NCI-H2227 treated with DMSO at 0.1 percent for 48 hours (cell line): Measurements from ENCODE around the gene GPC1.

Source experiments
- DNase-seq: peaks from one replicate; lab custom pipeline; 2025; lab: John Stamatoyannopoulos, UW

Gene GPC1

DNA sequence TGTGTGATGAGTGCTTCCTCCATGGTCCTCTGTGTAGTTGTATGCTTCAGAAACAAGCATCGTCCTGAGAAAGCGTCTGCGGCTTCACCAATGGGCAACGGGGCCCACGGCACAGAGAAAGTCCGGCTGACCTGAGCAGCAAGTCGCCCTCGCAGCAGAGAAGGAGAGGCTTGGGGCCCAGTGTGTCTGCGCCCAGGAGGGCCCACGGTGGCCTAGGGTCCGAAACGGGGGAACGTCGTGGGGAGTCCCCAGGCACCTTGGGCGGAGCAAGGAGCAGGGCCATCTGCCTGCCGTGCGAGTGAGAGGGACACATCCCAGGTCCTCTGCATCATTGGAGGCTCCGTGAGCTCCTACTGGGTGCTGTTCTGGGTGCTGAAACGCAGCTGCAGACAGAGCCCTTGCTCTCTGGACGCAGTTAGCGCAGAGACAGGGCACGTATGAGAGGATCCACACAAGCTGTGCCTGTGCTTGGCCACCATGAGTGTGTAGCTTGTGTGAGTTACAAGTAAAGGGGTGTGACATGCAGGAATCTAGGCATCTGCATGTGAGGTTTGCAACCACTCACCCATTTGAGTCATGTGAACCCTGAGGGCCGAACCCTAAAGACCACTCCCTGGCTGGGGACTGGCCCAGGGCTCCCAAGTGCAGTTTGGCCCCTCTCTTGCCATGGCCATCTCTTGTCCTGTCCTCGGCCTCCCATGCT lies 10.6 kb downstream of the GPC1 start:
- DNase-seq: no peak

DNA sequence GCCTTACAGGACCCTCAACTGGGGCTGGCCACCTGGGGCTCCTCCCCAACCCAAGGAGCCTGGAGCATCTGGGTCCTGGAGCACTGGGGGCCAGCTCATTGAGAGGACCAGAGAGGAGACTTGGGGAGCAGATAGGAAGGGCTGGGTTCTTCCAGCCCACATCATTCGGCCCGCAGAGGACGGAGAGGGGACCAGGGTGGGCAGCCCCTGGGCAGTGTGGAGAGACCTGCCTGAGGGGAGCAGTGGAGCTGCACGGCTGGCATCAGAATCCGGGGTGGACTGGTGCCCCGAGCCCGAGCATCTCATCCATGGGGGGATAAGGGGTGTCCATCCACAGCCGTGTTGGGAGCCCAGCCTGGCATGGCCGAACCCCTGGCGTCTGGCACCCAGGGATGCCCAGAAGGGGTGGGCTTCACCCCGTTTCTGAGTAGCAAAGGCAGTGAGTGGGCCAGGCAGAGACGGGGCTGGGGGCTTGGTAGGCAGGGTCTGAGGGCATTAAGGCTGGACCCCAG lies 11.3 kb downstream of the GPC1 start:
- no peak for DNase-seq

DNA sequence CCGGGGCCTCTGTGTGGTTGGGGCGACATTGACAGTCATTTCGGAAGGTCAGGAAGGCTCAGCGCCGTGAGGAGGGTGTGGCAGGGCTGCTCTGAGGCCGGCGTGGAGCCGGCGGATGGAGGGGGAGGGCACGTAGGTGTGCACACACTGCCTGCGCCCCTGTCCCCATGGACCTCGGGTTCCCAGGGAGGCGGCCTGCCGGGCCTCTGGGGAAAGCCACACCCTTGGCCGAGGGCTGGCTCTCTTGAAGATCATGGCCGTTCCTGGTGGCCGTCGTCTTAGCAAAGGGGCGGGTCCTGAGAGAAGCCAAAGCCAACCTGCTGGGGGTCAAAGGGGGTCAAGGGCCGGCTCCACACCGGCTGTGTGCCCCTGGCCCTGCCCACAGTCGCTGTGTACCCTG lies 11.9 kb downstream of the GPC1 start:
- no peak for DNase-seq

DNA sequence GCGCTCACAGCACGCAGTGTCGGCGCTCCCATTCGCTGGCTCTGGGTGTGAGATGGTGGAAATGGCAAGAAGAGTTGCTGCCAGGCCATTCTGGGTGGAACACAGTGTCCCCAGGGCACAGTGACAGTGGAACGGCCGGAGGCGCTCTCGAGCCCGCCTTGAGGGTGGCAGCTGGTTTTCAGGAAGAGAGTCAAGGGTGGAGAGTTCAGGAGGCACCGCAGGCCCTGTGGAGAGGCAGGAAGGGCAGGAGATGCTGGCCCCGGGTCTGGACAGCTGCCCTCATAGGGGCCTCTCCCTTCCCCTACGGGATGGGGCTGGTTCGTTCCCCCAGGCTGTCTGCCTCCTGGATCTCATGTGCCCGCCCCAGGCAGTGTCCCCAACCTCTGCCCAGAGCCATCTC lies 12.5 kb downstream of the GPC1 start:
- DNase-seq: no peak

DNA sequence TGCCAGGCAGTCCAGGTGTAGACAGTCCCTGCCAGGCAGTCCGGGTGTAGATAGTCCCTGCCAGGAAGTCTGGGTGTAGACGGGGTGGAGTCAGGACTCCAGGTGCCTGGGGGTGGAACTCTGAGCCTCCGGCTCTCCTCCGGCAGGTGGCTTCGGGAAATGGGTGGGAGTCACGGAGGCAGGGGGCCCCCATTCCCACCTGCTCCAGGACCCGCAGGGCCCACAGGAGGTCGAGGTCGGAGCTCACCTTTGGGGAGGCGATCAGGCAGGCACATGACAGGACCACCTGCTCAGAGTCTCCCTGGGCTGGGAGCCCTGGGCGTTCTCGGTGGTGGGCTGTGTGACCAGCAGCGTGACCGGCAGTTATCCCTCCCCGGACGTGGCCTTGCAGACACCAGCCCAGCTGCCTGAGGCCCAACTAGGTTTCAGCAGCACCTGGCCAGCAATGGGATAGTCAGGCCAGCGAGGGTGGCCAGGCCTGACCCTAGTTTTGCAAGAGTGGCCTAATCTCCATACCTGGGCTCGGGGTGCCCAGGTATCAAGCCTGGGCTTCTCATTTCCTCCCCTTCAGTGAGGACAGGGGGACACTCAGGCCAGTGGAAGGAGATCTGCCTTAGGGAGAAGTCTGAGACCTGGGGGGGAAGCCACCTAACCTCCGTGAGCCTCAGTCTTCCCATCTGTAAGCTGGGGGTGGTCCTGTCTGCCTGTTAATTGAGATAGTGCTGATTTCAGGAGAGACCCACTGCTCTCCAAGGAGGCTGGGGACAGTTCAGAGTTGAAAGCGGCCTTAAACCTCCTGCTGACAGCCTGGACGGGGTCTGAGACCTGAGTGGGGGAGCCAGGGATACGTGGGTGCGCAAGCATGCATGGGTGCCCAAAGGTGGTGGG lies 13.2 kb downstream of the GPC1 start:
- DNase-seq: no peak

DNA sequence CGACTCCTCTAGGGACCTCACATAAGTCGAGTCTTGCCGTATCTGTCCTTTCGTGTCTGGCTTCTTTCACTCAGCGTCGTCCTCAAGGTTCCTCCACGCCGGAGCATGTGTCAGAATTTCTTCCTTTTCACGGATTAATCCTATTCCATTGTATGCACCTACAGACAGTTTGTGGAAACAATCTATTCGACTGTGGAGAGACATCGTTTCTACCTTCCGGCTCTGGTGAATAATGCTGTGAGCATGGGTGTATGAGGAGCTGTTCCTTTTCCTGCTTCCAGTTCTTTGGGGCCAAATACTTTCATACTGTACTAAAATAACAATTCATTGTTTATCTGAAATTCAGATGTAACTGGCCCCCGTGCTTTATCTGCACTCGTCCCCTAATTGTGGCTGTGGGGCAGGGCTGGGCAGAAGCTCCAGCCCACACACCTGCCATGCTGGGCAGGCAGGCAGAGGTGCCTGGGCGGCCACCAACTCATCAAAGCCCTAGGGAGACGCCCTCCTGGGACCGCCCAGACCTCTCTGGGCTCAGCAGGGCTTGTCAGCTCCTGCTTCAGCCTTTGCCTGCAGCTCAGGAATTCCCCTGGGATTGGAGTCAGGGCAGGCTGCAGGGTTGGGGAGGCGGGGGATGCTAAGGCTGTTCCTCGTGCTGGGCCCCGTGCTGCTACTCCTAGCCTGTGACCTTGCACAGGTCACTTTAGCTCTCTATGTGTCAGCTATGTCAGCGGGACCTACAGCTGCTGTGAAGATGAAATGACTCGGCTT lies 14.5 kb downstream of the GPC1 start:
- no peak for DNase-seq

DNA sequence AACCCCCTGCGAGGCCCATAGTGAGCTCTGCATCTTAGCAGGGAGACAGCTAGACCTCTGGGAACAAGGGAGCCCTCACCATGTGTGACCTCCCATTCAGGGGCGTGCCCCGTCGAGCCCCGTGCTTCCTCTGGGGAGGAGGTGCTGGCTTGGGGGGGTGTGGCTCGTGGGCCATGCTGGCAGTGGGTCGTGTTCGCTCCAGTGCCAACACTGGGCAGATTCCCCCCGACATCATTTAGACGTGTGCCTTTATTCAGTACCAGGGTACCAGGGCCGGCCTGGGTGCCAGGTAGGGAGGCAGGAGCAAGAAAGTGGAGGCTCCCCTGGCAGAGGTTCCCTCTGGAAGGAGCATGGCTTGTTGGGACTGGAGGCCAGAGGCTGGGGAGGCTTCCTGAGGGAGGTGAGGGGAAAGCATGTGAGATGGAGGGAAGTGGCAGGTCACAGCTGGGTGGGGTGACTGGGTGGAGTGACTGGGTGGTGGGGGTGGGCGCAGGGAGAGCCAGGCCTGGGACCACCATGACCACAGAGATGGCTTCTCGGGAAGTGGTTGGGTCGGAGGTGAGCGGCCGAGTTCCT lies 15.2 kb downstream of the GPC1 start:
- DNase-seq: no peak

DNA sequence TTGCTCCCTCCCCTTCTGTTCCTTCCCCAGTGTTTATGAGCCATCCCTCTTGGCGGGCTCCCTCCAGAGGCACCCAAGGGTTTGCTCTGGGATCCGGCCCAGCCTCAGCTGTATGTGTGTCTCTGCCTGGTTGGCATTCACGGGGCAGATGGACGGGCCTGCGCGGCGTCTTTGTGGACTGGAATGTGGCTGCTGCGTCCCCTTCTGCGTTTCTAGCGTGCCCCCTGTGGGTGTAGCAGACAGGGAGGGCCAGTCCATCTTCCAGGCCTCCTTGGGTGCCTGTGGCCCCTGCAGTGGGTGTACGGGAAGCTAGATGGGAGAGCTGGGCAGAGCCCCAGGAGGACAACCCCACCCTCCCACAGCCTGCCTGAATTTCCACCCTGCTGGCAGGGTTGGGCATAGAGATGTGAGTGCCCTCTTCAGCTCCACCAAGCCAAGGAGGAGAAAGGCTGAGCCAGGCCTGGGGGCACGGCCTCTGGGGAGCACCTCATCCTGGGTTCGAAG lies 15.7 kb downstream of the GPC1 start:
- DNase-seq: no peak

DNA sequence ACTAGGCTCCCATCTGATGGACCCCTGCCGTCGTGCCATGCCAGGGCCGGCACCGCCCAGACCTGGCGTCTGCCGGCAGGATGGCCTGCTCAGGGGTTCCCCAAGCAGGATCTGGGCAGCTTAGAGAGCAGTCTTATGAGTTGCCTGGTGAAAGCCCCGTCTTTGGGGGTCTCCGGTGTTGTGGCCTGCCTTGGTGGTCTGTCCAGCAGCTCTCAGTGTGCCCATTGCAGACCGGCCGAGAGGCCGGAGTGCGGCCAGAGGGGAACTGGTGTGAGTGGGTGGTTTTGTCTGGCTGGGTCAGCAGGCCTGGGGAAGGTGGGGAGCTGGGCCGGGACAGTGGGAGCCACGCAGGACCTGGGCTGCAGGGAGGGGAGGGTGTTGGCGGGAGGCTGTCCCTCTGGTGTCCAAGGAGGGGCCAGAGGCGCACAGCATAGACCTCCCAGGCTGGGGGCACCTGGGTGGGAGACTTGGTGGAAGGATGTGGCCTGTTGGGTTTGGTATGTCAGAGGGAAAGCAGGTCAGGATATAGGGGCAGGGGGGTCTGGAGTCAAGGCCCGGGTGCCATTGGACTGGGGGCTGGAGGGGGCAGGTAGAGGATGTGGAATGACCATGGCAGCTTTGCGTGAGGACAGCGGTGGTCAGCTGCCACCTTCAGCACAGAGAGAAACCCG lies 16.5 kb downstream of the GPC1 start:
- DNase-seq: no peak

DNA sequence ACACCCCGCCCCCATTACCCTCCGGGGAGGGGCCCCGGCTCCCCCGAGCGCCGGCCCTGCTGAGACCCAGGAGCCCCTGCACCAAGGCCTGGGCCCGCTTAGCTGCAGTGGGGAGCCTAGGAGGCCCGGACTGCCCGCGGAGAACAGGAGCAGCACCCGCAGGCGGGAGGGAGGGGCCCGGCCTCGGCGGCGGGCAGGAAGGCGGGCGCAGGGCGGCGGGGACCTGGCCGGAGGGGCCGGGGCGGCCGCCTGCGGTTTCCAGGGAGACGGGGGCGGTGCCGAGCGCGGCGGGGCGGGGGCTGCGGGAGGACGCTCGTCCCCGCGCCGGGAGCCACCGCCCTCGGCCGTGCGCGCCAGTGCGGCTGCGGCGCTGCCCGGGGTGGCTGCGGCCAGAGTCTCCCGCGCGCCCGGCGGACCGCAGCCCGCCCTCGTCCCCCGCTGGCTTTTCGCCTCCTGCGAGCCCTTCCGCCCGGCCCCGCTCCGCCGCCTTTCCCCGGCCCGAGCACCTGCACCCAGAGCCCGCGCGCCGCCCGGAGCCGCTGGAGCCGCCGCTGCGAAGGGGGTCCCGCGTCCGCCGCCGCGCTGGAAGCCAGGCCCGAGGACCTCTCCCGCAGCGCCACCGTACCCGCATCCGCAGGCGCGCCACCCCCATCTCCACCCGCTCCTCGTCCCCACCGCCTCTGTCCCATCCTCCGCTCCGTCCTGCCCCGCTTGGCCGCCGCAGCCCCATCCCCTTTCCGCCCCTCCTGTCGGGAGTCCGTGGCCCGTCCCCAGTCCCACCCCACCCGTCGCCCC lies 17.2 kb downstream of the GPC1 start:
- DNase-seq: peak; percentile 37

DNA sequence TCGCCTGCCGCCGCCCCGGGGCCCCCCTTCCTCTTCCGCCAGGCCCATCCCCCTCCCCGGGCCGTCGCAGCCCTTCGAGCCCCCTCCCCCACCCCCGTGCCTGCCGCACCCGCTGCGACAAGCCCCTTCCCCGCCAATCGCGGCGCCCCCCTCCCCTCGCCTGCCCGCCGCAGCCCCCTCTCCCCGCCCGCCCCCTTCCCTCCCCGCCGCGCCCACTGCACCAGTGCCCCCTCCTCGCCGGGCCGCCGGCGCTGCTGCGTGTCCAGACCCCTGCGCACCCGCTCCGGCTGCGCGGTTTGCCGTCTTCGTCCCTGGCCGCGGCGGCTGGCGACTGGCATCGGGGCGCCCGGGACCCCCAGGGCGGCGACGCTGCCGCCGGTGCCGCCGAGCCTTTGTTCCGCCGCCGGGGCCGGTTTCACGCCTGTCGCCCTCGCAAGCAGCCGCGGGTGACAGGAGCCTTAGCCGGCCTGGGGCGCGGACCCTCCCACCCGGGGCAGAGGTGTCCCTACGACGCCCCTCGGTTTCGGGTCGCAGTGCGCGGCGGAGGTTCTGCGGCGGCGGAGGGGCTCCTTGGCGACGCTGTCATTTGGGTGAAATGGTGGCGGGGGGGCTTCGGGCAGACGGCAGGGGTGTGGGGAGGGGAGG lies 18.1 kb downstream of the GPC1 start:
- DNase-seq: no peak

DNA sequence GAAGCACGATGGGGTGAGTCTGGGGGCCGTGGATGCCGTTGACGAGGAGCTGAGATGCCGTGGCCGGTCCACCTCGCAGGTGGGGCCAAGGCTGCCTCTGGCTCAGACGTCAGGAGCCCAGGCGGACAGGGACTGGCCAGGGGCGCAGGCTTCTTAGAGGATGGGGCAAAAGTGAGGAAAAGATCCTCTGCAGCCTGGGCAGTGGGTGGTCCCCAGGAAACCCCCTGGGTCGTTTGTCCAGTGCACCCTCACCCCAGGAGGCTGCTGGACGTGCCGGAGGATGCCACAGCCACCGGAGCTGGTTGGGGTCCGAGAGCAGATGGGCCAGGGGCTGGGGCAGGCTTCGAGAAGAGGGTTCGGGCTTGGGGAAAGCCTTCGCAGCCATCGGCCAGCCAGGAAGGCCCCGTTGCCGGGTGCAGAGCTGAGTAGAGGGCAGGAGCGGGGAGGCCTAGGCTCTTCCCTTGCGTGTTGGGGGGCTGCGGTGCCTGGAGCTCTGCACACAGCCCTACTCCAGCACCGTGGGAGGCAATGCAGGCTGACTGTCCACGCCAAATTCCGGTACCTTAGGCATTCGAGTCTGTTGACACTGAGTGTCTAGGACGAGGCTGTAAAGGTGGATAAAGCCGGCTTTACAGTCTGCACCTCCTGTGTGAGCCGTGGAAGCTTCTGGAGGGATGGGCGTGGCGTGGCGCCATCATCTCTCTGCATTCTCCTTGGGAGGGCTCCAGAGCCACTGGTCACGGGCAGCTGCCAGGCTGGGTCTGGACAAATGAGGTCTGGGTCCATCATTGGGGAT lies 18.8 kb downstream of the GPC1 start:
- no peak for DNase-seq

DNA sequence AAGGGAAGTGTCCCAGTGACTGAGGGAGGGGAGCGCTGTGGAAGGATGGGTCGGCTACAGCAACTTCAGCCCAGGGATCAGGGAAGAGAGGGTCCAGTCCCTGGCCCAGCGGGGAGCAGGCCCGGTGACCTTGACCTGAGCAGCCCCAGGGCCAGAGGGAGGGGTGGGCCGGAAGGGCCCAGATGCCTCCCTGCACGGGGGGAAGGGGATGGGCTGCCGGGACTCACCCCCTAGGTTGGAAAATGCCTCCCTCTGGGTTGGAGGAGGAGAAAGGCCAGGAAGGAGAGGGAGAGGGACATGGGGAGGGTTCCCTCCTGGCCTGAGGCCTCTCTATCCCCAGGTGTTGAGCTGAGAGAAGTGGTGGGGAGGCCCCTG lies 19.8 kb downstream of the GPC1 start:
- DNase-seq: no peak

DNA sequence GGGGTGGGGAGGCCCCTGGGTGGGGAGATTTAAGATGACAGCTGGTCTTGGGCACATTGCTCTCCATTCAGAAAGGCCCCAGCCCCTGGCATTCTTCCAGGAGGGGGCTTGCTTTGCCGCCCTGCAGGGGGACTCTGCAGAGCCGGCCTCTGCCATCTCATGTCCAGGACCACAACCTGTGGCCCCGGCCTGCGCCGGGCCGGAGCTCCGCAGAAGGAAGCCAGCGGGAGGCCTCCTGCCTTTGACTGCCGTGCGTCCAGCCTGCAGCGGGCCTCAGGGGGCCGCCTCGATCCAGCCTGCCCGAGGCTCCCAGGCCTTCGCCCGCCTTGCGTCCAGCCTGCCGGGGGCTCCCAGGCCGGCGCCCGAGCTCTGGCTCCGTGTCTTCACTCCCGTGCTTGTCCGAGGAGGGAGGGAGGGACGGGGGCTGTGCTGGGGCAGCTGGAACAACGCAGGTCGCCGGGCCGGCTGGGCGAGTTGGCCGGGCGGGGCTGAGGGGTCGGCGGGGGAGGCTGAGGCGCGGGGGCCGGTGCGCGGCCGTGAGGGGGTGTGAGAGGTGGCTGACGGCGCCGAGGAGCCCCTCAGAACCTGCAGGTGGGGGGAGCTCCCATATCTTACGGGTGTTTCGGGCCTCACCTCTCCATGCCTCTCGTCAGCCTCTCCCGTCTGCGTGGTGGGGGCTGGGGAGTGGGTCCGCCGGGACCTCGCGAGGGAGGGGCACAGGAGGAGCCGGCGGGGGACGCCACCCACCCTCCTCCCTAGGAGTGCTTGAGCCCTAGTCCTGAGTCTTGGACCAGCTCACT lies 20.4 kb downstream of the GPC1 start:
- DNase-seq: no peak

DNA sequence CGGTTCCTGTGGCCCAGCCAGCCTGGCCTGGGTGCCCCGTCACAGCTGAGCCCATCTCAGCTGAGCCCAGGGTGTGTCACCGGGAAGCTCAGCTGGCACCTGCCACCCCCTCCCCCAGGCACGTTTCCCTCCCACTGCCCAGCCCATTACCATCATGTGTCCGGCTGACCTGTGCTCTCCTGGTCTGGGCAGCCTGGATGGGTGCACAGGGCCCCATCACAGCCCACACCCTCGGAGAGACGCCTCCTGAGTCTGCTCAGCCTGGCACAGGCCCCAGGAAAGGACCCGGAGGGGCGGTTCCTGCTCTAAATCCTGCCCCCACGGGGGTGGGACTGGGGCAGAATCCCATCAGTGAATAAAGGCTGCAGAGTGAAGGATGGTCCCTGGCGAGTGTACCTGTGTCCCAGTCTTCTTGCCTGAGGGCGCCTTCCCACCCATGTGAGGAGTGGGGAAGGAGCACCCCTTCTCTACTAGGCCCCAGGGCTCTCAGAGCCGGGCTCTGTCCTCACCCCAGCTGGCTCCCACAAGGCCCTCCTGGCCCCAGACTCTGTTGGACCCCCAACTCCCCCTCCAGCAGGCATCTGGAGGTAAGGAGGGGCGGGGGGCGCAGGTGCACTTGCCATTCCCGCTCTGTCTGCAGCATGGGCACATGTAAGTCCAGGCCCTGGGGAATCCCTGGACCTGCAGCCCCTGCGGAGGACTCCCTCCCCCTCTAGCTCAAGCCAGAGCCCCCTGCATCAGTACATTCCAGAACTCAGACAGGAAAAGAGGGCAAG lies 21.2 kb downstream of the GPC1 start:
- DNase-seq: no peak

DNA sequence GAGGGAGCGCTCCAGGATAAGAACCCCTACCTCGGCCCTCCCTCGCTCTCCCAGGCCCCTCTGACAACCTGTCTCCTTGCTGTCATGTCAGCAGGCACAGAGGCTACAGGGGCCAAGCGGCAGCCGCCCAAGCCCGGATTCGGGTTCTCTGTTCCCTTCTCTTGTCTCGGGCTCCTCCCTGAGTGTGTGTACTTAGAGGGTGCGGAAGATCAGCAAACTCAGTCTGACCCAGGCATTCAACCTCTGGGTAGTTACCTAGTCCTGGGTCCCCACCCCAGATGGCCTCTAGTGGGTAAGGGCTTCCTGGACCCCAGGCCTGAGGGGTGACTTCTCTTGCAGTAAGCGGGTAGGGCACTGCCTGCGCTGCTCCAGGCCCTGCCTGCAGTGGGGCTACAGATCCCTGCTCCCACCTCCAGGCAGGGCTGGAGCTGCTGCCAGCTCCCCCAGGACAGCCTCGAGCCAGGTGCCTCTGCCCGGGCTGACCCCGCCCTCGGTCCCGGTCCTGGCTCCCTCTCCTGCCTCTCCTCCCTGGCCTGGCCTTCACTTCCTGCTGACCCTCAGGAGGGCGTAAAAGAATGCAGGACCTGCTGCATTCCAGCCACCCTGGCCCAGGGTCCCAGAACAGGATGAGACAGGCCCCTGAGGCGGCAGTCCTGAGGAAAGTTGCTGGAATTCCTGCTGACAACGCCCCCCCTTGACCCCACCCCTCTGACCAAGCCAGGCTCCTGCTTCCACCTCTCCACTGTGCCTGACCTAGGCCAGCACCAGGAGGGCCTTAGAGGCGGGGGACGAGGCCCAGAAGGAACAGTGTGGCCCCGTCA lies 22.0 kb downstream of the GPC1 start:
- no peak for DNase-seq
